GM21619 (cell line): Measurements from ENCODE around the gene TRAF3.
"Not testable (repeated sequence)": the region's sequence is repeated elsewhere in the genome, so short reads cannot be mapped to it uniquely, and the experiment has no call there.

ENCODE experiments used
- ATAC-seq: cut with Tn5 transposase; IDR thresholded peaks from one replicate; pipeline ENCODE4 v1.9.1; 2021; ENCODE audit not compliant: unreplicated experiment

Gene TRAF3

GRCh38 chr14:102751088-102751487 lies 26.2 kb upstream of the TRAF3 start:
- ATAC-seq, result no peak

GRCh38 chr14:102752239-102752847 lies 24.9 kb upstream of the TRAF3 start:
- no peak for ATAC-seq

- ATAC-seq, result peak; percentile 38
These were observed 22.6 kb upstream of the TRAF3 start for GRCh38 chr14:102754370-102755262.

GRCh38 chr14:102757646-102758045 lies 19.6 kb upstream of the TRAF3 start:
- no peak for ATAC-seq

- no peak for ATAC-seq
These were observed 19.2 kb upstream of the TRAF3 start for GRCh38 chr14:102758087-102758486.

- ATAC-seq, result no peak
These were observed 17.6 kb upstream of the TRAF3 start for GRCh38 chr14:102759456-102760187.

GRCh38 chr14:102760496-102761193 lies 16.6 kb upstream of the TRAF3 start:
- ATAC-seq, result no peak

GRCh38 chr14:102761206-102761605 lies 16.0 kb upstream of the TRAF3 start:
- ATAC-seq, result no peak

GRCh38 chr14:102764220-102764671 lies 13.0 kb upstream of the TRAF3 start:
- ATAC-seq, result peak; percentile 67

GRCh38 chr14:102765770-102766169 lies 11.5 kb upstream of the TRAF3 start:
- not testable (repeated sequence) for ATAC-seq

GRCh38 chr14:102768223-102769048 lies 8.8 kb upstream of the TRAF3 start:
- ATAC-seq, result peak; percentile 54

GRCh38 chr14:102769049-102769327 lies 8.3 kb upstream of the TRAF3 start:
- ATAC-seq, result no peak

GRCh38 chr14:102770147-102771123 lies 6.8 kb upstream of the TRAF3 start:
- no peak for ATAC-seq

GRCh38 chr14:102771144-102771543 lies 6.1 kb upstream of the TRAF3 start:
- ATAC-seq, result no peak

GRCh38 chr14:102772781-102773570 lies 4.3 kb upstream of the TRAF3 start:
- ATAC-seq, result no peak

- ATAC-seq, result peak; percentile 32
These were observed 2.7 kb upstream of the TRAF3 start for GRCh38 chr14:102774391-102775153.

- ATAC-seq, result peak; percentile 23
These were observed 1.1 kb upstream of the TRAF3 start for GRCh38 chr14:102775855-102776760.
